ELR (cell line): Measurements from ENCODE around the gene KRT28.
"Not testable (repeated sequence)": the region's sequence is repeated elsewhere in the genome, so short reads cannot be mapped to it uniquely, and the experiment has no call there.

ENCODE experiments used
- DNase-seq: peaks from one replicate; pipeline ENCODE4 v3.0.0-alpha.2; 2015; ENCODE audit warnings: low read depth

Gene KRT28

GRCh38 chr17:40818733-40819527 lies 19.2 kb upstream of the KRT28 start:
- peak; percentile 88 for DNase-seq

GRCh38 chr17:40818343-40818732 lies 18.6 kb upstream of the KRT28 start:
- DNase-seq: no peak

- no peak for DNase-seq
Measured at GRCh38 chr17:40817103-40817682, 17.4 kb upstream of the KRT28 start.

- DNase-seq: no peak
Measured at GRCh38 chr17:40816569-40816968, 16.8 kb upstream of the KRT28 start.

DNA sequence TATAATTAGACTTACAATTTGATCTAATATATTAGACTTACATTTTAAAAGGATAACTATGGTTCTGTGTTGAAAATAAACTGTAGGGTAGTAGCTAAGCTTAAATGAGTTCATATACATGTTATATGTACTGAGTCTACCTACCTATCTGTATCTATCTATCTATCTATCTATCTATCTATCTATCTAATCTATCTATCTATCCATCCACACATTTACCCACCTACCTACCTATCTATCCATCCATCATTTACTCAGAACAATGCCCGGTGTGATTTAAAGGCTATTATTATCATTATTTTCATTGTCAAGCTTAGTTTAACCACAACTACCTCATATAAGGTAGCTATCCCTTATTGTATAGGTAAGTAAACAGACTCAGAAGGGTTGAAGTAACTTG lies 15.6 kb upstream of the KRT28 start:
- DNase-seq: no peak

GRCh38 chr17:40814657-40815056 lies 14.9 kb upstream of the KRT28 start:
- DNase-seq: not testable (repeated sequence)

DNA sequence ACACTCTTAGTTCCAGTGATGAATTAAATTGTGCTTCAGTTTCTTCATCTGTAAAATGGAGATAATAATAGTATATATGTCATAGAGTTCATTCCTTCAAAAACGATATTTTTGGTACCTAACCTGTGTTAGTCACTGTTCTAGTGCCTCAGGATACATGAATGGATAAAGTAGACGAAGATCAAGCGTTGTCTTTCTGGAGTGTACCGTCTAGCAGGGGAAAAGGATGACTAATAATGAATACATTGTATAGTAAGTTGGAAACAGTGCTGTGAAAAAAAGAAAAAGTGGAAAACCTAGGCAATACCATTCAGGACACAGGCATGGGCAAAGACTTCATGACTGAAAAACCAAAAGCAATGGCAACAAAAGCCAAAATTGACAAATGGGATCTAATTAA lies 14.0 kb upstream of the KRT28 start:
- DNase-seq: peak; percentile 82

DNA sequence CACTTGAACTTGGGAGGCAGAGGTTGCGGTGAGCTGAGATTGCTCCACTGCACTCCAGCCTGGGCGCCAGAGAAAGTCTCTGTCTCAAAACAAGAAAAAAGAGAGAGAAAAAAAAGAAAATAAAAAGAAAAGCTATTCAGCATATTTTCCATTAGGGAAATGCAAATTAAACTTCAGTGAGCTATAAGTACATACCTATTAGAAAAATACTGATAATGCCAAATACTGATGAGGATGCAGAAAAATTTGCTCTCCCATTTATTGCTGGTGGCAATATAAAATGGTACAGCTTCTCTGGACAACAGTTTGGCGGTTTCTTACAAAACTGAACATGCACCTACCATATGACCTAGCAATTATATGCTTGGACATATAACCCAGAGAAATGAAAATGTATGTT lies 12.9 kb upstream of the KRT28 start:
- DNase-seq: no peak

GRCh38 chr17:40810494-40810893 lies 10.7 kb upstream of the KRT28 start:
- DNase-seq: peak; percentile 47

DNA sequence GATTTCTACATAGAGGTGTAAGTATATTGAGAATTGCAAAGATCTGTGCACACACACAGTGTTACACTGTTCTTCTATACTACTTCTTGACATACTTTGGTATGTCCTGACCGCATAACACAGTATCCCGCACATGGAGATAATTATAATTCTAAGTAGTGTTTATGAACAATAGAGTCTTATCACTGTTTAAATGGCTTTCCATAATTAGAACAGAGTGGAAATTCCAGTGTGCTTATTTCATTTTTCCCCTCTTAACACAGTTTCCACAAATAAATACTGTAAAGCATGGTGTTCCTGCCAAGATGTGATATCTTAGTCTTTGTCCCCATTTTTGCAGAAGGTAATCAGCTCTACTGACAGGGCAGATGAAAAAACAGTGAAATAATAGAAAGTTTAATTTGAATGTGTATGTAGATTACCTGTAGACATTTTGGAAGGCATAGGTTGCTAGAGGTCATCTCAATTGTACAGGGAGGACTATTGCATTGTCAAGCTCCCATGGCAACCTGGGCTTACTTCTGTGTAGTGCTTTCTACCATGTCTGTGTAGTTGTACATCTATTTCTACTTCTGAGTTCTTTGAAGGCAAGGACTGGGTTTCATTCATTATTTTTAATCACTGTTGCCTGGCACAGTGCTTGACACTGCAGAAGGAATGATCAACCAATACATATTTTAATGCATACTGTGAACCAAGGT lies 10.1 kb upstream of the KRT28 start:
- DNase-seq: no peak

- DNase-seq: no peak
Measured at GRCh38 chr17:40806131-40806530, 6.4 kb upstream of the KRT28 start.

DNA sequence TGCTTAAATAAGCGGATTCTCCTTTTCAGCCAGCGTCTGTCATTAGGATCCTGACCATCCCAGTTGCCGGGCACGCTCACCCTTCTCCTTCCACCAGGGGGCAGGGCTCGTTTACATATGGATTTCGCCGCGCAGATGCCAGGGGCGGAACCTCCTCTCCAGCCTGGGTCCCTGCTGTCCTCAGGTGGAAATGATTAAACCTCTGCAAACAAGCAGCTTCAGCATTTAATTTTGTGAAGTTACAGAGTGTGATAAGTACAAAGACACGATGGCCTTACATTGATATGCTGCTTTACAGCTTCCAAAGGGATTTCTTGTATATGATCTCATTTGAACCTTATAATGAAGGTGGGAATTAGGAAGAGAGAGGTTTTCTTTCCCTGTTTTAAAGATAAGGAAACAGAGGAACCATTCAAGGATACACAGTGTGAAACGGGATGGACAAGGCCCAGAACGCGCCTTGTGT lies 3.9 kb upstream of the KRT28 start:
- peak; percentile 83 for DNase-seq

- no peak for DNase-seq
Measured at GRCh38 chr17:40801157-40801556, 1.4 kb upstream of the KRT28 start.

- DNase-seq: no peak
Measured at GRCh38 chr17:40800381-40800780, 622 bp upstream of the KRT28 start.

- no peak for DNase-seq
Measured at GRCh38 chr17:40796846-40797245, 2.9 kb downstream of the KRT28 start.

- DNase-seq: no peak
Measured at GRCh38 chr17:40795019-40795667, 4.6 kb downstream of the KRT28 start.

GRCh38 chr17:40794466-40794865 lies 5.3 kb downstream of the KRT28 start:
- DNase-seq: no peak

DNA sequence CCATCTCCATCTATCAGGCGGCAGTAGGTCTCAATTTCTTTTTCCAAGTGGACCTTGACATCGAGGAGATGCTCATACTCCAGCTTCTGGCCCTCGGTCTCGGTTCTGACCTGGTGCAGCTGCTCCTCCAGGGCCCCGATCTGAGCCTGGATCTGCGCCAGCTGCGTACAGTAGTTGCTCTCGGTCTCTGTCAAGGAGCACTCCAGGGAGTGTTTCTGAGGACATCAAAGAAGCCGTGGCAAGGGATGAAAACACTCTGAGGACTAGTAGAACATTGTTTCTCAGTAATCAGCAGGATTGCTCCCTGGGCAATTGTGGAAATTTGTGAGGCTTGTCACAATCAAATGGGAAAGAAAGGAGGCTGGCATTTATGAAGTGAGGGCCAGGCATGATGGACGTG lies 5.9 kb downstream of the KRT28 start:
- DNase-seq: no peak

DNA sequence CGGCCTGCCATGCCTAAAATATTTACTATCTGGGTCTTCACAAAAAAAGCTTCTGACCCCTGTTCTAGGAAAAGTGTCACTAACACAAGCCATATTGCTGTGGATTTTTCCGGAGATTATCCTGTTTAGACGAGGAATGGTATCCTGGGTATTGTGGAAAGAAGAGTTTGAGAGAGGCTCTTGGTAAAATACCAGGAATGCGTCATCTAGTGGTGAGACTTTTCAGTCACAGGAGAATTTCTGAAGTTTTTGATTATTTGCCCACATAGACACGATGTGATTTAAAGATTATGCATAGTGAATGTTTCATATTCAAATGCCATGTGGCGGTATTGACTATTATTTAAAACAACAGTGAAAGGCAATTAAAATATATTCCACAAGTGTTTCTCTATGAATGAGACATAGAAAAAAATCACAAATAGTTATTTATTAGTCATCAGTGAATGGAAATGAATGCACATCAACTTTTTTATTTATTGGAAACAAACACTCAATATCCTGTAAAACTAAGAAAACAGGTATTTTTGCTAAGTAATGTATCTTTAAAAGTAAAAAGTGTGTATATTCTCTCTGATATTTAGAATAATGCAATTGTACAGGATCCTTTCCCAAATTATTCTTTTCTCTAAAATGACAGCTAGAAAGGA lies 7.8 kb downstream of the KRT28 start:
- peak; percentile 68 for DNase-seq

DNA sequence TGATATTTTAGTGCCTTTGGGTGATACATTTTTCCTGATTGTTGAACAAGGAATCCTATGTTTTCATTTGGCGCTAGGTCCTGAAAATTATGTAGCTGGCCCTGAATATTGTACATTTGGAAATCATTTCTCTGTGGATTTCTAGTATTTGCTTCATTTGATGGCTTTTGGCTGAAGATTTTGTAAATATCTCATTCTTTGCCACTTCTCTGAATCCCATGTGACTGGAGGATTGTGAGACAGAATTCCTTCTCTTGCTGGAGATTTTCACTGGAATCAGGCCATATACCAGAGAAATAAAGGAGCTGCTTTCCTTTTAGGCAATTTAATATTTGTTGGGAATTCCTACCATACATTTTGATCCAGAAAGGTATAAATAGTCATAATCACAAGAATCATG lies 8.6 kb downstream of the KRT28 start:
- no peak for DNase-seq

DNA sequence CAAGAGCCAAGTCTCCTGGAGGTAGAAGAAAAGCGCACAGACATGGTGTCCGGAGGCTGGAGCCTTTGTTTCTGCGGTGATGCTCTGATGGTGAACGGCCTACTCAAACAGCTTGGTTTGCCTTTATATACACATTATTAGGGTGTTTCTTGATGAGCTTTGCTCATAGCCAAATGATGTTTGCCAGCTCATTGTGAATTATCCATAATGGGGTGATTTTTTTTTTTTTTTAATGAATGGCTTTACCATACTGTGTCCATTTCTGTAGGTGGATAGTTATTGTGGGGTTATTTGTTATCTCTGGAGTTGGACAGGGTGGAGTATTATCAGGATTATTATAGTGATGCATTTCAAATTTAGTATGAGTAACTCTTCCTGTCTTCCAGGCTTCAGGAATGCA lies 17.3 kb downstream of the KRT28 start, which contains the start of gene KRT27:
Gene KRT27, minus strand, starts transcription at position 101 of the 400 bp plus-strand sequence. Its CDS starts 57 bp downstream, at position 44.
- DNase-seq: no peak
